Upper lobe of left lung (tissue), 4 donors: ENCODE measurements around the gene KLF7.

Experiments
- POLR2AphosphoS5 ChIP-seq, 2 donors: sonication (generic); formaldehyde crosslinking; IDR thresholded peaks; one replicate each; pipeline ENCODE4 v1.5.1; 2017; ENCODE audit warnings: antibody characterized with exemption in 2 of 2
- TF ChIP-seq, protein P1 (sequence below), 6 experiments: fragments of 450-650 bp in 4 of 6; fragments of 200-600 bp in 2 of 6; sonication (generic) in 2 of 6; IDR thresholded peaks; one replicate each; pipeline ENCODE4 v1.5.1; 2016 to 2019; ENCODE audit warnings: antibody characterized with exemption in 6 of 6

- TF ChIP-seq, protein P1, sequence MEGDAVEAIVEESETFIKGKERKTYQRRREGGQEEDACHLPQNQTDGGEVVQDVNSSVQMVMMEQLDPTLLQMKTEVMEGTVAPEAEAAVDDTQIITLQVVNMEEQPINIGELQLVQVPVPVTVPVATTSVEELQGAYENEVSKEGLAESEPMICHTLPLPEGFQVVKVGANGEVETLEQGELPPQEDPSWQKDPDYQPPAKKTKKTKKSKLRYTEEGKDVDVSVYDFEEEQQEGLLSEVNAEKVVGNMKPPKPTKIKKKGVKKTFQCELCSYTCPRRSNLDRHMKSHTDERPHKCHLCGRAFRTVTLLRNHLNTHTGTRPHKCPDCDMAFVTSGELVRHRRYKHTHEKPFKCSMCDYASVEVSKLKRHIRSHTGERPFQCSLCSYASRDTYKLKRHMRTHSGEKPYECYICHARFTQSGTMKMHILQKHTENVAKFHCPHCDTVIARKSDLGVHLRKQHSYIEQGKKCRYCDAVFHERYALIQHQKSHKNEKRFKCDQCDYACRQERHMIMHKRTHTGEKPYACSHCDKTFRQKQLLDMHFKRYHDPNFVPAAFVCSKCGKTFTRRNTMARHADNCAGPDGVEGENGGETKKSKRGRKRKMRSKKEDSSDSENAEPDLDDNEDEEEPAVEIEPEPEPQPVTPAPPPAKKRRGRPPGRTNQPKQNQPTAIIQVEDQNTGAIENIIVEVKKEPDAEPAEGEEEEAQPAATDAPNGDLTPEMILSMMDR (IDR thresholded peaks at IDR 0.05) = no peak
- TF ChIP-seq POLR2AphosphoS5 (IDR thresholded peaks at IDR 0.05) = no peak
Observed at GRCh38 chr2:207215308-207215707, 49.6 kb upstream of the KLF7 start.
